GM21528 (cell line): ENCODE measurements around the gene ZC3H12D.
"Not testable (repeated sequence)": the region's sequence is repeated elsewhere in the genome, so short reads cannot be mapped to it uniquely, and the experiment has no call there.

Experiments
- ATAC-seq: cut with Tn5 transposase; IDR thresholded peaks from one replicate; pipeline ENCODE4 v1.9.1; 2021; ENCODE audit warnings: mild to moderate bottlenecking, moderate library complexity; ENCODE audit not compliant: unreplicated experiment, low FRiP score

ZC3H12D gene

GRCh38 chr6:149445095-149445466 is 39.7 kb downstream of the ZC3H12D start:
- no peak for ATAC-seq

DNA sequence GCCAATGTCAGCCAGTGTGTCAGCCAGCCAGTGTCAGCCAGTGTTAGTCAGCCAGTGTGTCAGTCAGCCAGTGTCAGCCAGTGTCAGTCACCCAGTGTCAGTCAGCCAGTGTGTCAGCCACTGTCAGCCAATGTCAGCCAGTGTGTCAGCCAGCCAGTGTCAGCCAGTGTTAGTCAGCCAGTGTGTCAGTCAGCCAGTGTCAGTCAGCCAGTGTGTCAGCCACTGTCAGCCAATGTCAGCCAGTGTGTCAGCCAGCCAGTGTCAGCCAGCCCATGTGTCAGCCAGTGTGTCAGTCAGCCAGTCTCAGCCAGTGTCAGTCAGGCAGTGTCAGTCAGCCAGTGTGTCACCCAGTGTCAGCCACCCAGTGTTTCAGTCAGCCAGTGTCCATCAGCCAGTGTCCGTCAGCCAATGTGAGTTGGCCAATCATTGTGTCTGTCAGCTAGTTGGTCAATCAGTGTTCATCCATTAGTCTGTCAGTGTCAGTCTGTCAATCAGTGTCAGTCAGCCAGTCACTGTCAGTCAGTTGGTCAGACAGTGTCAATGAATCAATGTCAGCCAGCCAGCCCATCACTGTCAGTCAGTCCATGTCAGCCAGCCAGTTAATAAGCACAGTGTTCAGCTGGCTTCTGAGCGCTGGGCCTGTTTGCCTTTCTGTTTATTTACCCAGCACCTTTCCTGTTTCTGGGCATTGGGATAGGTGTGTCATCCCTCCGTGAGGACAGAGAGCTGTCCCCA is 40.3 kb downstream of the ZC3H12D start:
- not testable (repeated sequence) for ATAC-seq

GRCh38 chr6:149443411-149444181 is 41.2 kb downstream of the ZC3H12D start:
- no peak for ATAC-seq

DNA sequence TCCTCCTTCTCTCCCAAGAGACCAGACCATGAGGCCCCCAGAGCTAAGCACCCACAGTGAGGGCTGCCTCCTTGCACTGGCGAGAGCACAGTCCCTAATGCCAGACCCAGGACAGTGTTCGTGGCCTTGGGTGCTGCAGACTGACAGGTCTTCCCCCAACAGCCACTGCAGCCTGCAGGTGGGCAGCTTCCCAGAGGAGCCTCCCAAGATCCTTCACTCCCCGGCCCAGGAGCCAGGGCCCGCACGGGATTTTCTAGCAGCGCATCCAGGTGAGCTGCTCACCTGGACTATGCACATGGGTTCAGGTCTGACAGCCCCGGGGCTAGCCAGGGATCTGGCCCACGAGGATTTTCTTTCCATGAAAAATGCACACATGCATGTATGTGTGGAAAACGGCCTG is 43.1 kb downstream of the ZC3H12D start:
- ATAC-seq, result no peak

GRCh38 chr6:149440735-149441671 is 43.8 kb downstream of the ZC3H12D start:
- no peak for ATAC-seq

- no peak for ATAC-seq
Observed at GRCh38 chr6:149439626-149440025, 45.2 kb downstream of the ZC3H12D start.

DNA sequence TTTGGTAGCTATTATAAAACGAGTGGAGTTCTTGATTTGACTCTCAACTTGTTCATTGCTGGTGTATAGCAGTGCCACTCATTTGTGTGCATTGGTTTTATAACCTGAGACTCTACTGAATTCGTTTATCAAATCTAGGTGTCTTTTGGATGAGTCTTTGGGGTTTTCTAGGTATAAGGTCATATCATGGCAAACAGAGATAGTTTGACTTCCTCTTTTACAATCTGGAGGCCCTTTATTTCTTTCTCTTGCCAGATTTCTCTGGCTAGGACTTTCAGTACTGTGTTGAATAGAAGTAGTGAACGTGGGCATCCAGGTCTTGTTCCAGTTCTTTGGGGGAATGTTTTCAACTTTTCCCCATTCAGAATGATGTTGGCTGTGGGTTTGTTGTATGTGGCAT is 46.0 kb downstream of the ZC3H12D start:
- no peak for ATAC-seq

DNA sequence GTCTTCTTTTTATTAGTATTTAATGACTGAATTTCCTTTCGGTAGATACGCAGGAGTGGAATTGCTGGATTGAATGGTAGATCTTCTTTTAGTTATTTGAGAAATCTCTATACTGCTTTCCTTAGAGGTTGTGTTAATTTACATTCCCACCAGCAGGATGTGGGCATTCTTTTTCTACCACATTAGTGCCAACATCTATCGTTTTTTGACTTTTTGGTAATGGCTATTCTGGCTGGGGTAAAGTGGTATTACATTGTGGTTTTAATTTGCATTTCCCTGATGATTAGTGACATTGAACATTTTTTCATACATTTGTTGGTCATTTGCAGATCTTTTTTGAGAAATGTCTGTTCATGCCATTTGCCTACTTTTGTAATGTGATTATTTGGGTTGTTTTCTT is 47.6 kb downstream of the ZC3H12D start:
- ATAC-seq, result no peak

GRCh38 chr6:149436647-149437046 is 48.2 kb downstream of the ZC3H12D start:
- no peak for ATAC-seq

DNA sequence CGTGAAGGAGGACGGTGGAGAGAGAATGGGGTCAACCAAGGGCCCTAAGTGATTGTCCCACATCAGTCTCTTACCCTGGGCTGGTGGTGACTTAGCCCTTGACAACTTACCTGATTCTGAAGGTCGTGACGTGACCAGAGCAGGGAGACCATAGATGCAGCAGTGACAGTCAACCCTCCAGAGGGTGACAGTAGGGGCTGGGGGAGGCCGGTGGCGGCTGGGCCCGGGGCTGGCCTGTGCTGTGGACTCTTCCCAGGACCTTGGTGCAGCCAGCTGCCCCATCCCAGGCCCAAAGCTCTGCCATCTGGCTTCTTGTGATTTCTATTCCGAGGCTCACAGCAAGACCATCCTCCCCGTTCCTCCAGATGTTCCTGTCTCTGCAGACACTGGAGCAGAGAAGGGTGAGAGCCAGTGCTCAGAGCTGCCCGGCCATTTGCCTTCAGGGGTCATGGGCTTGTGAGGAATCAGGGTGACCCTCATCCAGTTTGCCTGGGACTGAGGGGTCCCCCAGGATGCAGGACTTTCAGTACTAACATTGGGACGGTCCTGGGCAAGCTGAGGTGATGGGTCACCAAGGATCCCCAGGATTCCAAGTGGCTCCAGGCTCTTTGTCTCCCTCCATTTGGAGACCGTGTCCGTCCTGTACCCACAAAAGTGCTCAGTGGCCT is 48.8 kb downstream of the ZC3H12D start:
- ATAC-seq, result no peak

DNA sequence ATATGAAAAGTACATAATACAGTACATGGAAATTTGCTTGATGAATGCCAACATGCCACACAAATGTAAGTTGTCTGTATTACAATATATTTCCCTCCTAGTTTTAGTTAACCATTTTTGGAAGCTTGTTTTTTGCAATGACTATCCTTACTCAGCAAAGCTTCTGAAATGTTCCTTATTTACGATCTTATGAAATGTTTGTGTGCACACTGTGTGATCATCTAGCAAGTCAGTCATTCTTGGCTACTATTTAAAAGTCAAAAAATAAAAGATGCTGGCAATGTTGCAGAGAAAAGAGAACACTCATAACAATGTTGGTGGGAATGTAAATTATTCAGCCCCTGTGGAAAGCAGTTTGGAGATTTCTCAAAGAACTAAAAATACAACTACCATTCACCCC is 50.9 kb downstream of the ZC3H12D start:
- no peak for ATAC-seq

DNA sequence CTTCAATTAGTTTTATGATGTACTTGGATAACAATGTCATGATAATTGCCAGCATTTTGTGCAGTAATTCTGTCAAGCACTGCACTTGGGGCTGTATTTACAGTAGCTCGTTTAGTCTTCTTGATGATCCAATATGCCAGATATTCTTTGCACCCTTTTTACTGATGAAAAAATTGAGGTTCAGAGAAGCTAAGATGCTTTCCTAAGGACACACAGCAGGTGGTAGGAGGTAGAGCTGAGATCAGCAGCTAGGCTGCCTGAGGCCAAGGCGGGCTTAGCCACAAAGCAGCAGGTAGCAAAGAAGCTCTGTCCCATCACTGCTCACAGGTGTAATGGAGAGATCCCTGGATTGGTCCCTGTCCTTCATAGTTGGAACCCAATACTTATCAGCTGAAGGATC is 51.4 kb downstream of the ZC3H12D start:
- no peak for ATAC-seq

GRCh38 chr6:149431905-149432775 is 52.7 kb downstream of the ZC3H12D start:
- peak; percentile 93 for ATAC-seq

DNA sequence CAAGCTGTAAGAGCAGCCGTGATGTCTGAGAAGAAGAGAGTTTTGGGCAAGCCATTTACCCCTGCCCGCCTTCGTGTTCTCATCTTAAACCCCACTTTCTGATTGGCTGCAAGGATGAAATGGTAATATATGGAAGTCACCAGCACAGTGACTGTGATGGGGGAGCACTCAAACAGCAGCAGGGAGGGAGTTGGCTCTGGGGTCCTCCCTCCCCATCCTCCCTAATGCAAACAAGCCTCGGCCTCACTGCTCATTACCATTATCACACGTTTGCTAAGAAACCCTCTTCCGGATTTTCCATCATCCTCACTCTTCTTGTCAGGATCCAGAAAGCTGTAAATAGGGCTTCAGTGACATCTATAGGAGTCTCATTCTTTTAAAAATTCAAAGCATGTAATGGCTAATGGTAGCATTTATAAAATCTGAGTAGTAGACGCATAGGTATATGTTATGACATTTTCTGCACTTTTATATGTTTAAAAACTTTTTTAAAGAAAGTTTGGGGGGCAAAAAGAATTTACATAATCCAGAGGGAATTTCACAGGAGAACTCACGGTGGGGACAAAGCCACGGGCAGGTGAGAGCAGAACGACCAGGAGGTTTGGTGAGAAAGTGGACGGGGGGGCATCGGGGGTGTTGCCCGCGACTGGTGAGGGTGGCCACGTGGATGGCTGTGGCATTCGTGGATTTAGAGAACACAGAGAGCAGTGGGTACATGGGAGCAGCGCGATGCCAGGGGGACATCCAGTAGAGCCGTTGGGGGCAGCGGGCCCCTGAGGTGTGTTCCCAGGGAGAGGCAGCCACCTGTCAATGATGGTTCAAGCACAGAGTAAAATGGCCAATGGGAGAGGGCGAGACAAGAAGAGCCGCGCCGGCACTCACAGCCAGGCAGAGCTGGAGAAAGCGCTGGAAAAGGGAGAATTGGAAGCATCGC is 55.1 kb downstream of the ZC3H12D start:
- no peak for ATAC-seq

GRCh38 chr6:149428606-149429005 is 56.2 kb downstream of the ZC3H12D start:
- ATAC-seq, result no peak

GRCh38 chr6:149425754-149426153 is 59.1 kb downstream of the ZC3H12D start:
- no peak for ATAC-seq

GRCh38 chr6:149425224-149425623 is 59.6 kb downstream of the ZC3H12D start:
- ATAC-seq, result no peak

- ATAC-seq, result no peak
Observed at GRCh38 chr6:149423964-149424440, 60.8 kb downstream of the ZC3H12D start.
